NCI-H1092 treated with DMSO at 0.1 percent for 48 hours (cell line): ENCODE results near the gene PDCL2.
"Not testable (repeated sequence)": the region's sequence is repeated elsewhere in the genome, so short reads cannot be mapped to it uniquely, and the experiment has no call there.

Experiments used
- DNase-seq: peaks from one replicate; lab custom pipeline; 2025; lab: John Stamatoyannopoulos, UW

PDCL2 gene

DNA sequence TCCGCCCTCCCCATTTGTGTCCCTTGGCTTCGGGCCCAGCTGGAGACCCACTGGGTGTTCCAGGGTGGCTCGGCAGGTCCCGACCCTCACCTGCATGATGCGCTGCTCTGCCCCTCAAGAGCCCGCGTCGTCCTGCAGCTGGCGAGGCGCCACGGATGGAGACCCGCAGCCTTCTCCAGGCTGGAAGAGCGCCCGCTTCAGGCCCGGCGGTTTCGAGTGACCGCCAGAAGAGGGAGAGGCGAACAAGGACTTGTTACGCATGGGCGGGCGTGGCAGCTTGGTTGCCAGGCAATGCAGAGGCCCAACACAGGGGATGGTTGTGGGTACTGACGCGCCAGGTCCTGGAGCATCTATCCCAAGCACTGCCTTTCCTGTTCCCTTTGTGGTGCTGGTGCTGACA, at the start of gene PDCL2:
TSS of gene PDCL2 (minus strand) at position 232 of the 400 bp plus-strand sequence. CDS start at position 96, 136 bp downstream.
- DNase-seq: no peak

DNA sequence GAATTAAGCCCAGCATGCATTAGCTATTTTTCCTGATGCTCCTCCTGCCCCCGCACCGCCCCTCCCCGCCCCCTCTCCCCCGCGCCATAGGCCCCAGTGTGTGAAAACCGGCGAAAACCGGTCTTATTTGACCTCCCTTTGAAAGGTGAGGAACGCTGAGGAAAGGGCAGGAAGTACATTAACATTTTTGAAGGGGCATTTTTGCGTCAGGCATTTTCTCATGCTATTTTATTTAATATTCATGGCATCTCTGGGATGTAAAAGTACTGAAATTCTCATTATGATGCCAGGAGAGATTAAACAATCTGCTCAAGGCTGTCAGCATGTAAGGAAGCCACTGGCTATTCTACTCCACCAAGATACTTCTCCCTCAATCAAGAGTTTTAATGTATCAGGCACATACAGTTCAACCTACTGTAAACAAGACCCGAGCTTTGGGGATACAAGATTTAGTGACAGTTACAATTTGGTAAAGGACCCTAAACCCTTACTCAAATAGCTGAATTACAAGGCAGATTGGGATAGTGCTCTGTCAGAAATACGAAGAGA, 45.3 kb upstream of the PDCL2 start:
- DNase-seq: no peak

DNA sequence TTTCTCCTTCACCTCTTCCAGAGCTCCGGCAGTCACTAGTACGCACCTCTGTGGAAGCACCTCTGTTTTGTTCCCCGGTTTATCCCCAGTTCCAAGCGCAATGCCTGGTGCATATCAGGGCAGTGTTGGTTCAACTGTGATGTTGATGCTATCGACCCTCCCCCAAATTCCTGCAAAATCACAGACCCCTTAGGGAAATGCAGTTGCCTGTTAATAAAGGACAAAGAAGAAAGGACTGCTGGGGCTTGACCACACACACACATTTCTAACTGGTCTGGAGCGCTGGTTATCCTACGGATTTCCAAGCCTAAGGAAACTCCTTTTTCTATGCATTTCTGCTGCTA, 44.6 kb upstream of the PDCL2 start:
- DNase-seq: no peak

DNA sequence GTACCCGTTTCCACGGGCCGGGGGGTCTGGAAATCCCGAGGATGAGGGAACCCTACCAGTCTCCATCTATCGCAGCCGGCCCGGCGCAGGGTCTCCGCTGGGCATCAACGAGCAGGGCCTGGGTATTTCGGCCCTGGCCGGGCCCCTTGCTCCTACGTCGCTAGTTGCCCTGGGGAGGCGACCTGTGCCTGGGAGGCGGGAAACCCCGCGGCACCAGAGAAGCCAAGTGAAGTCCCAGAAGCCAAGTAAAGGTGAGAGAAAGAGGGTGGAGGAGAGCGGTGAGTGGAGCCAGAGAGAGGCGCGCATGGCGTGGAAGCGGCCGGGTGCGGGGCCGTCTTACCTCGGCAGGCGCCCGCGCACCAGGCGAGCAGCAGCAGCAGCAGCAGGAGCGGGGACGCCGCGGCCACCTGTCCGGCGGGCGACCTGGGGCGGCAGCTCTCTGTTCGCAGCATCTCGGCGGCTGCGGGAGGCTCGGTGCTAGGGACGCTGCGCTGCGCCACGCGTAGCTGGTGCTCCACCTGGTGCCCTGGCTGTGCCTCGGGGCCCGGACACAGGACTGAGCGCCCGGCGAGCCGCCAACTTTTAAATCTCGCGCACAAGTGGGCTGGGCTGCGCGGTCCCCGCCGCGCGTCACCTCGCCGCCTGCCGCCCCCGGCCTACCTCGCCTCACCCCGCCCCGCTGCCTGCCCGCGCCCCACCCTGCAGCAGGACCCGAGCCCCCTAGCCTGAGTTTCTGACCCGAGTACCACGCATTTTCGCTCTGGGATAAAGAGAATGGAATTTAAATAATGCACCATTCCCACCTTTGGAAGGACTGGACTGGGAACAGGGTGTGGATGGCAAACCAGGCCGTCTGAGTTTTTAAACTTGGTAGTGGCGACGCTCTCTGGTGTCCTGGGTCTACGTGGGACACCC, 44.0 kb upstream of the PDCL2 start, which contains the start of gene NMU:
TSS of gene NMU (minus strand) at position 558 of the 915 bp plus-strand sequence. CDS start at position 452, 106 bp downstream.
- DNase-seq: peak; percentile 72

DNA sequence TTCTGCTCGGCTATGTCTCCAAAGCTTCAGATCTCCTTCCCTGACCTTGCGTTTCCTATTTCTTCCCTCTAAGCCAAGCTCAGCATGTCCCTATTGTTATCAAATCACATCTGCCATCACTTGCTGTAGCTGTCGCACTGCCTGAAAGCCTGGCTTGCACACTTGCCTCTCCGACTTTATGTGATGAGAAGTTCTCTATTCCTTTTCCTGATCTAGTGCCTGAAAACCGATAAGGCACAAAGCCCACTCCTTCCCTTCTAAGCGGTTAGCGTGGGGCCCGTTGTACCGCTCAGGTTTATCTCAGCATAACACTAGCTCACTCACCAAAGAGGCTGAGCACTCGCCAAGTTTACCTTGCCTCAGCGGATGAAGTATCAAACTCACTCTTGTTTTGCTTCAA, 43.2 kb upstream of the PDCL2 start:
- peak; percentile 49 for DNase-seq

DNA sequence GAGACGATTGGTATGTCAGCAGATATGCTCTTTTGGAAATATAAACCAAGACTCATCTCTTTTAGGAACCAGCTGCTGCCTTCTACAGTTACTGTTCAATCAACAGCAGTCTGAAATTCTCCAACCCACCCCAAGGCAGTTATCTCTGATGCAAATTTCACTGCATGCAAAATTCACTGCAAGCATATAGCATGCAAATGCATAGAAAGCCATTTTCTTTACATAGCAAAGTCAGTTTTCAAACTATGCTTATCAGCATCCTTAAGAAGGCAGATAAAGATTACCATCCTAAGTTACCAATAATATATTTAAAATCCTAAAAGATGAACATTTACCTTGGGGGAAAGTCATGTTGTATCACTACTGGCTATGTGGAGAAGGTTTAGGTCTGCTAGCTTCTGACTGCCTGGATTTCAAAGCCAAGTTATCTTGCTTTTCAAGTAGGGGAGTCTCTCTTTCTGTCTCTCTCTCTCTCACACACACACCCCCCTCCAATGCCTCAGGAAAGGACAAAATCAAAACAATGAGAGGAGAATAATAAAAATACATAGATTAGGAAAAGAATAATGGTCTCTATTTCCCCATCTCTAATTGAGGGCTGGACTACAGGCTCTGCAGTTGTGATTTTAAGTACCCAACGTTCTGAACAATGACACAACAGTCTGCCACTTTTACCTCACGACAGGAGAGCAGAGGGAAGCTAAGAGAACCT, 42.5 kb upstream of the PDCL2 start:
- DNase-seq: peak; percentile 32

GRCh38 chr4:55633903-55634302, 41.9 kb upstream of the PDCL2 start:
- no peak for DNase-seq

DNA sequence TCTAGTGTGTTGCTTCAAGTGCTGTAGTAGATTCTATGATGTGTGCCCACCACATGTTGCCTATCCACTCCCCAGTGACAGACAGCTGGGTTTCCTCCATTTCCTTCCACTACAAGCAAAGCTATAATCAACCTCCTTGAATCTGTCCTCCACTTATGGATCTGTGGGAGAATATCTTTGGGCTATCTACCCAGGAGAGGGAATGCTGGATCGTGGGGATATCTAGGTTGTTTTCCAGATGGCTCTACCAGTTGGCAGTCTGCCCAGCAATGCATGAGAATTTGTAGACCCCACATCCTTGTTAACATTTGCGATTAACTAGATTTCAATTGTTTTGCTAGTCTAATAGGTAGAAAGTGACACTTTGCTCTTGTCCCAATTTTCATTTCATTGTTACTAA, 33.8 kb upstream of the PDCL2 start:
- DNase-seq: no peak

DNA sequence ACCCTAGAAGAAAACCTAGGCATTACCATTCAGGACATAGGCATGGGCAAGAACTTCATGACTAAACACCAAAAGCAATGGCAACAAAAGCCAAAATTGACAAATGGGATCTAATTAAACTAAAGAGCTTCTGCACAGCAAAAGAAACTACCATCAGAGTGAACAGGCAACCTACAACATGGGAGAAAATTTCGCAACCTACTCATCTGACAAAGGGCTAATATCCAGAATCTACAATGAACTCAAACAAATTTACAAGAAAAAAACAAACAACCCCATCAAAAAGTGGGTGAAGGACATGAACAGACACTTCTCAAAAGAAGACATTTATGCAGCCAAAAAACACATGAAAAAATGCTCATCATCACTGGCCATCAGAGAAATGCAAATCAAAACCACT, 32.0 kb upstream of the PDCL2 start:
- not testable (repeated sequence) for DNase-seq

DNA sequence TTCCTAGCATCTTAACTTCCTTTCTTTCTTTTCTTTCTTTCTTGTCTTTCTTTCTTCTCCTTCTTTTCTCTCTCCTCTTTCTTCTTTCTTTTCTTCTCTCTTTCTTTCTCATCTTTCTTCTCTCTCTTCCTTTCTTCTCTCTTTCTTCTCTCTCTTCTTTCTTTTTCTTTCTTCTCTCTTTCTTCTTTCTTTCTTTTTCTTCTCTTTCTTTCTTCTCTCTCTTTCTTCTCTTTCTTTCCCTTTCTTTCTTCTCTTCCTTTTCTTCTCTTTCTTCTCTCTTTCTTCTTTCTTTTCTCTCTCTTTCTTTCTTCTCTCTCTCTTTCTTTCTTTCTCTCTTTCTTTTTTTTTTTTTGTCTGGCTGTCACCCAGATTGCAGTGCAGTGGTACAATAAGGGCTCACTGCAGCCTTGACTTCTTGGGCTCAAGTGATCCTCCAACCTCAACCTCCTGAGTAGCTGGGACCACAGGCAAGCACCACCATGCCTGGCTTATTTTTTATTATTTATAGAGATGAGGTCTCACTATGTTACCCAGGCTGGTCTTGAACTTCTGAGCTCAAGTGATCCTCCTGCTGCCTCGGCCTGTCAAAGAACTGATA, 26.6 kb upstream of the PDCL2 start:
- DNase-seq: no peak

DNA sequence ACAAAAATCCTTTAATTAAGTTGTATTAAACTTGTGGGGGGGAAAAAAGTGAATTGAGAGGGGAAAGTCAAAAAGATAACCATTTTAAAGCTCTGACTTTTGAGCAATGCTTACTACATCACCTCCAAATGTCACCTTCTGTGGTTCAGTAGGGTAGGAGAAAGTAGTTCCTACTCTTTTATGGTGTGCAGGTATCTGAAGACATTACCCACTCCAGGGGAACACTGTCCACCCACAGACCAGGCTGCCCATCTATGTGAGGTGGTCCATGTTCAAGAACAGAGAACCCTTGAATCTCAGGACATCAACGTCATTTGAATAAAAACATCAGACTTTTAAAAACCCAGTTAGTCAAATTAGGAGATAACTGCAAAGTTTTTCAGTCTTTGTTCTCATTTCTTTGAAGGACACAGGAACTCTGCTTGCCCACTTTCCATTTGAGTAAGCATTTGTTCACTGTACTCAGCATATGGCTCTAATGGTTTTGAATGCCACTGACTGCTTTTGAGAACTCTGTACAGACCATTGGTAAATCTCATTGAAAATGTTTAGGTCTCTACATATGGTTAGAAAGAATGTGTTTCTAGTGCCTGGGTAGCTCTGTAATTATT, 25.6 kb upstream of the PDCL2 start:
- no peak for DNase-seq

DNA sequence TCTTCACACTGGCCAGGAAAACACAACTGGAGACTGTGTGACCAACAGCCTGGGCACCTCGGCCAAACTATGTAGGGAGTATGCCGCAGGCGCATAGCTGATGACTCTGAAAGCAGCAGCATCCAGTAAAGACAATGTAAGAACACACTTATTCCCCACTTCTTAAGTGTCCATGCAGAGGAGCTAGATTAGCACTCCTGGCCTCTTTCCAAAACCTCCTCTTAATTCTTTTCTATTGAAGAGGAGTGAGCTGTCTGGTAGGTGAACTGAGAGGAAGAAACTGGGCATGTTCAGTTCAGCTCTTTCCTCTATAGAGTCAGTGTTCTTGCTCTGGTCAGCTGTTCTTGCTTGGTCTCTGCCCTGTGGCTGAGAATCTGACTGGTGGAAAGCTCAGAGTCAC, 23.0 kb upstream of the PDCL2 start:
- no peak for DNase-seq

- DNase-seq: no peak
These were observed 21.6 kb upstream of the PDCL2 start for GRCh38 chr4:55613621-55614020.

DNA sequence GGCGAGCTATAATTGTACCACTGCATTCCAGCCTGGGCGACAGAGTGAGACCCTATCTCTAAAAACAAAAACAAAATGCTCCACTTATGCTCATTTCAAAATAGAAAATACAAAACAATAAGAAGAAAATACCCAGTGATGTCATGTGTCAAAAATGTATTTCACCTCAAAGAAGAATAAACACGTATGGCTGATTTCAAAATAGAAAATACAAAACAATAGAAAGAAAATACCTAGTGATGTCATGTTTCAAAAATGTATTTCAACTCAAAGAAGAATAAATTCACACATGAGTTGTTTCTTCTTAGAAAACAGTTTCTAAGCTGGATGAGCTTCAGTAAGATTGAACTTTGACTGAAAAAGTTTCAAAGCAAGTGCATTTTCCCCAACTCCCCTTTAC, 20.3 kb upstream of the PDCL2 start:
- no peak for DNase-seq

- no peak for DNase-seq
These were observed 19.5 kb upstream of the PDCL2 start for GRCh38 chr4:55611358-55612059.

DNA sequence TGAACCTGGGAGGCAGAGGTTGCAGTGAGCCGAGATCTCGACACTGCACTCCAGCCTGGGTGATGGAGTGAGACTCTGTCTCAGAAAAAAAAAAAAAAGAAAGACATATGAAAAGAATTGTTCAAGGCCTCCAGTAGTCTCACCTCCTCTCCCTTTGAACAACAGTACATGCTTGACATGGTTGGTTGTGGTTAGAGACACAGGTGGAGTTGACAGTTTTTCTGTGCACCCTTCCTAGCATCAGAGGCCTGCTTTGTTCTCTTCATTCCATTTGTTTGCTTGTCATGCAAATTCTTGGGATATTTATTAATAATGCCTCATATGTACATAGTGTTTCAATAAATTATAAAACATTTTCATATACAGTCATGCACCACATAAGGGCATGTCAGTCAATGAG, 18.3 kb upstream of the PDCL2 start:
- DNase-seq: no peak

GRCh38 chr4:55609393-55609866, 17.4 kb upstream of the PDCL2 start:
- DNase-seq: no peak

GRCh38 chr4:55608591-55608990, 16.5 kb upstream of the PDCL2 start:
- DNase-seq: no peak

- no peak for DNase-seq
These were observed 13.0 kb upstream of the PDCL2 start for GRCh38 chr4:55604996-55605395.

DNA sequence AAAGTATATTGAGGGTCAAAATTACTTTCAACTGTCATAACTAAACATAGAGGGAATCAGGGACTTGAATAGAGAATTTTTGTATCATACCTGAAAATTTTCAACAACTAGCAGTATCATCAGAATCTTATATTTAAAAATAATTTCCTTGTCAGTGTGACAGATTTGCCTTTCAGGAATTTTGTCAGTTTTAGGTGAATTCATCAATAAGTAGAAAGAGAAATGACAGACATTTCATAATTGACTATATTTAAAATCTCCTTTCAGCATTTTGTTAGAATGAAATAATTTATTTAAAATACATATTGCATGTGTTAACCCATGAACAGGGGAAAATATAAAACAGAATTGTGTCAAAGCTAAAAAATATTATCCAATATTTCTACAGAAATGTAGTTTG, 8.6 kb upstream of the PDCL2 start:
- no peak for DNase-seq

- DNase-seq: no peak
These were observed 6.6 kb upstream of the PDCL2 start for GRCh38 chr4:55598641-55599040.
